Hippocampal formation (tissue), 2 donors: ENCODE results near the gene UST.
A peak's percentile ranks its signal among the peaks of the same experiment; 100 is the strongest.
"Not testable (repeated sequence)": the region's sequence is repeated elsewhere in the genome, so short reads cannot be mapped to it uniquely, and the experiment has no call there.

ENCODE experiments used
- DNase-seq, 2 donors: peaks; one replicate each; lab custom pipeline; 2025; lab: John Stamatoyannopoulos, UW

Gene UST

DNA sequence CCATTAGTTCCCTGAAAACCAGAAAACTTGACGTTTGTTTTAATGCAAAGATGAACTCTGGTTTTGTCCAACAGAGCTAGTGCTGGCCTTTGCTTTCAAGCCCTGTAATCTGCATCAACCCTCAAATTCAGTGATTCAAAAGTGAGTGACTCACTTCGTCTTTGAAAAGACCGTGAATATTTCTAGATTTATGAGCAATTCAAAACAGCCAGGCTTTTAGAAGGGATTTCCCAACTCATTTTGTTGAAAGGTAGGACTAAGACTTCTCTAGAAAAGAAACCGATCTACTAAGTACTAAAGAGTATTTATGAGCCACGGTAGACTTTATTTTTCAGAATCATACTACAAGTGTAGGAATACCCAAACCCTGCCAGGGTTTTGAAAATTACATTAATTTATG lies 121.5 kb downstream of the UST start:
- DNase-seq = no peak

DNA sequence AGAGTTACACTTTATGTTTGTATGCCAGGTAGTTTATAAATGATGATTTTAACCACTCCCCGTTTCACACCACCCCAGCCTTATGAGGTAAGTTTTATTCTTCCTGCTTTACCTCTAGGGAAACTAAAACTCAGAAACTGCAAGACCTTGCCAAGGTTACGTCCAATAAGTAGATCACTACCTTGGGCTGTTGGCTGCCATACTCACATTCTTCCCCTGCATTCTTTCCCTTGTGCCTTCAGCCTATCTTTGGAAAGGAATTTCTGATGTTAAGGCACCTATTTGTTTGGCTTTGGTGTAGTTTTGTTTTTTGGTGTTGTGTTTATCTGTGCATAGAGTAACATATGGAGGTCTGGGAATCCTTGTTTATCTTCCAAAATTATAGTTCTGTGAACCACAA lies 122.1 kb downstream of the UST start:
- DNase-seq = no peak

DNA sequence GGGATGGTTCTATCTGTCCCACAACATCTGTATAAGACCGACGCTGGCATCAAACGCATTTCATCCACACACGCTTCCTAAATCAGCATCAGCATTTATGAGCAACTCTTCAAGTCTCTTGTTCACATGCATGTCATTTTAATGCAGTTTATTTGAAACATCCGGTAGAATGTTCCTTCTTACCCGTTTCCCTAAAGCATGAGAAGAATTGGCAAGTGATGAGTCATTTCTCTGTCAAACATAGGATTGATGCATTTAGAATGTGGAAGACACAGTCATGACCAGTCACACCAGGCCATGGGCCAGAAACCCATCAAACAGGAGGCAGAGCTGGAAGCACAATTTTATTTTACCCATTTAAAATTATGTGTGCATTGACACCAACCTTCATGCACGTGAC lies 122.8 kb downstream of the UST start:
- no peak for DNase-seq

DNA sequence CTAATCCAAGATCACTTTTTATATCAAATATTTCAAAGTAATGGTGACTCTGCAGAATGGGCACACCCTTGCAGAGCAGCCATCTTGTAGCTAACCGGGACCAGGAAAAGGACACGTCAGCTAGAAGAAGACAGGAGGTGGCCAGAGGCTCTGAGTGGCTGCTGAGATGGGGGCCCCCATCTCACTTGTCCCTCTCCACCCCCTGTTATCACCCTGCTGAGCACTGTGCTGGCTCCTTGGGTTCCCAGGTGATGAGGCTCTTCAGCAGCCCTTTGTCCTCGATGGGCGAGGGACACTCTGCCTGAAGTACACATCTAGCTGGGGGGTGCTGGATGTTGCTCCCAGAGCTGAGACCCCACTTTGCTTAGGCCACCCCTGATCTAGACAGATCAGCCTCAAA lies 126.3 kb downstream of the UST start:
- no peak for DNase-seq

DNA sequence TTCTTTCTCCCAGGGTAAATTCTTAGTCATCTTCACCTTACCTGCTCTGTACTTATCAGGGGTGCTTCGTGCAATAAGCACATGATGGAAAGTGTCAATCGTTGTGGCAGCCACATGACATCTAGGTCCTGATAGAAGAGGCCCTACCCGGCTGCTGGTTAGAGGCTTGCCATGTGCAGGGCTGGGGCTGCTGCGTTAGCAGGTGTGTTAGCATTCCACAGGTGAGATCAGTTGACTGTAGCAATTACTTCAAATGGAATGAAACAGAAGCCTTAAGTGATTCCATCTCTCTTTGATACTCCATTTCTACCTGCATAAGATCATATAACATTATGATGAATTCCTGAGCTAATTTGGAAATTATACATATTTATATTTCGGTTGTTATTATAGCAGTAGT lies 127.0 kb downstream of the UST start:
- DNase-seq = no peak

DNA sequence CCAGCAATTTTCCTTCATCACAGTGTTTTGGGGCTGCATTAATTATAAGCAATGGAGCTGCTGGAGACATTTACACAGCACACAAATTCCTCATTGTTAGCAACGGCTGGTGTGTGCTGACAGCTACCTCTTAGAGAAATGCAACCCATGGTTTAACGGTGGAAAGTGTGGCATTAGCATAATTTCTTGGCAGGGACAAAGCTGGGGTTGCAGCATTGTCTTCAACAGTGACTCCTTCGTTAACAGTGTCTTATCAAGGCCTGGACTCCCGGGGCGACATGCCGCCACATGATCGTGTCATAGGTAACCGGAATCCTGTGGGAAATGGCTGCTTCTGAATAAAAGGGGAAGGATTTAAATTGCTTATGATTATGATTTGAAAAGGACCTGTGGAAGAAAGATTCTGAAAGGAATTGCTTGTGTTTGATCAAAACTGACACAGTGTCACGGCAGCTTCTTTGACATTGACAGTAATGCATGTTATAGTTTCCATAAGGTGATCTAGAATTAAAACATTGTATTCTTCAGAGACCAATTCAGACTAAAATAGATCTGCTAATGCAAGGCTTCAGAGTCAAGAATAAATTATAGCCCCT lies 128.0 kb downstream of the UST start:
- DNase-seq = no peak

DNA sequence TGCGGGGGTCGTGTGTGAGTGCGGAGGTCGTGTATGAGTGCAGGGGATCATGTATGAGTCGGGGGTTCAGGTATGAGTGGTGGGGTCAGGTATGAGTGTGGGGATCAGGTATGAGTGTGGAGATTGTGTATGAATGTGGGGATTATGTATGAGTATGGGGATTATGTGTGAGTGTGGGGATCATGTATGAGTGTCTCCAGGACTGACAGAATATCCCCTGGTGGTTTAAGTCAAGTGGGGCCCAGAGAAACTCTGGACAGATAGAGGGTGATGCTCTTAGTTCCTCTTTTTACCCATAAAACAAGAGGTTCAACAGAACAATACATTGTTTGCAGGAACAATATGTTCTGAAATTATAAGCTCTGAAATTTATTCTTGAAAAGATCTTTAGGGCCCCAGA lies 131.9 kb downstream of the UST start:
- DNase-seq = no peak

DNA sequence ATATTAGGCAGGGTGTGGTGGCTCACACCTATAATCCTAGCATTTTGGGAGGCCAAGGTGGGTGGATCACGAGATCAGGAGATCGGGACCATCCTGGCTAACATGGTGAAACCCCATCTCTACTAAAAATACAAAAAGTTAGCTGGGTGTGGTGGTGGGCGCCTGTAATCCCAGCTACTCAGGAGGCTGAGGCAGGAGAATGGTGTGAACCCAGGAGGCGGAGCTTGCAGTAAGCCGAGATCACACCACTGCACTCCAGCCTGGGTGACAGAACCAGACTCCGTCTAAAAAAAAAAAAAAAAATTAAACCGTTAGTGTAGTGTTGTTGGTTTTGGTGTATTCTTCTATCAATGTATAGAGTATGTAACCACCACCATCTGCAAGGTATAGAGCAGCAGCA lies 133.9 kb downstream of the UST start:
- DNase-seq = not testable (repeated sequence)

DNA sequence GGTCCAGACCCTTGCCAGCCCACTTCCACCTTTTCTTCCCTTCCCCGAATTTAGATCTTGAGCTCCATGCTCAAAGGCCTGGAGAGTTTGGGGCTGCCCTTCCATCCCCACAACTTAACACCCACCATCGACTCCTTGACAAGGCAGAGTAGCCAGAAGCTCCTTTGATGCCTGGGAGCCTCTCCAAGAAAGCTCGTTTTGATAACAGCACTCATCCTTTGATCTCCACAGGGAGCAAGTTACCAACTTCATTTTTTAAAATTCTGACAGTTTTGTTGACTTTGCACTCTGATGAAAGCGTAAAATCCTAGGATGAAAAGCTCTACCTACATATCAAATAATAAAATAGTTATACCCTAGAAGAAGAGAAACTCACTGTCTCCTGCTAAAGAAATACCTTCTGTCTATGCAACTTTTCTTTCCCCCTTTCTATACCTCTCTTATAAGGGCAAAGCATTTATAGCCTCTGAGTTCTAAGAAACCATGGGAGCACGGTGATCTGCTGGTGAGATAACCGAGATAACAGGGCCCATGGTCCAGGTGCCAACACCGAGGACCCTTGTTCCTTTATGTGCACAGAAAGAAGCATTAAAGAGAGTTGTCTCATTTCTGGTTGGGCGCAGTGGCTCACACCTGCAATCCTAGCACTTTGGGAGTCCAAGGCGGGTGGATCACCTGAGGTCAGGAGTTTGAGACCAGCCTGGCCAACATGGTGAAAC lies 134.9 kb downstream of the UST start:
- DNase-seq = no peak

DNA sequence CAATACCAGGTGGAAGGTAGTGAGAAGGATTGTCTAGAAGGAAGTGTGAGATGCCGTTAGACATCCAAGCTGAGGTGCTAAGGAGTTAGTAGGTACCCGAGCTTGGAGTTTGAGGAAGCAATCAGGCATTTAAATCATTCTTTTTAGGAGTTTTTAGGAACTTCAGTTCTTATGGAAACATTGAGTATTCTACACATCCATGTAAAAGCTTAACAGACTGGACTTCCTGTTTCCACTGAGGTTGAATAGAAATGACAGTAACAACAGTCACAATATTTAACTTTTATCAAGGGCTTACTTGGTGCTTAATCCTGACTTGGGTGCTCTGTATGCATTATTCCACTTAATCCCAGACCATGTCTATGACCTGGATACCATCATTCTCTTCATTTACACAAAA lies 136.4 kb downstream of the UST start:
- no peak for DNase-seq

DNA sequence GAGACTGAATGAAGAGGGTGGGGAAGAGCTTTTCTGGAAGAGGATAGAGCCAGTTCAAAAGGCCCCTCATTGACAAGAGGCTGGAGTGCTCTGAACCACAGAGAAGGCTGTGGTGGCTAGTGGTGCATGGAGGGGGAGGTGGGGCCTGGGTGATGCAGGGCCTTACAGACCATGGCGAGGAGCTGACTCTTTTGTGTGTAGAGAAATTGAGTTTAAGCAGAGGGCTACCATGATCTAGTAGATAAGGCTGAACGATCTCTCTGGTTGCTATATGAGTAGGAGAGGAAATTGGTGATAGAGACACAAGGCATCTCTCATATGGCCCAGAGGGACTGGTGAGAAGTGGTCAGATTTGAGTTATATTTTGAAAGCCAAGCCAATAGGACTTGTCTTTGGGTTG lies 137.6 kb downstream of the UST start:
- no peak for DNase-seq

DNA sequence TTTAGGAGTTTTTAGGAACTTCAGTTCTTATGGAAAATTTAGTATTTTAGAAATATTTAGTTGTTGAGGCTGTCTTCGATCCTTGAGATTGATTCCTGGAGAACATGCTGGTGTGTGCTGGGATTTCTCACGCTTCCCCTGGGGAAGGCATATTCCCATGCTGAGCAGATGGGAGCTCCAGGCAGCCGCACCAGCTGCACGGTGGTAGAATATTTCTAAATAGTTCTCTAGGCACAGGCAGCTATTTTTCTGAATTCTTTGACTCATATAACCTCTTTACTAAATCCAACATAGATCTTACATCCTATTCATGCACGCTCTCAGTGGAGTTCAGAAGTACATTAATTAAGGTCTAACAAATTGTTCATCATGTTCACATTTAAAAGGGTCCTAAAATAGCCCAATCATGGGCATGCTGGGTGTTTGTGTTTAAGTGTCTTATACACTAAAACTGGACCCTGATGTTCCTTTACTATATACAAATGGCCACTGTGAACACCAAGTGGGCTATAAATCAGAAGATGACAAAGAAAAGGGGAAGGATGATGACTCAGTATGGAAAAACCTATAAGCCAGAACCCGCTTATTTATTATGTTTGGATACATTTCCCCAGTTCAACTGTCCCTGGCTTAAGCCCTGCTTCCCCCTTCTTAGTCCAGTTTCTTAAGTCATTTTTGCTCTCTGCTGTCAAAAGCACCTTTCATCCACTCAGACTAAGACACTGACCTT lies 138.5 kb downstream of the UST start:
- peak in 1 of 2 donors; percentile 37 for DNase-seq

DNA sequence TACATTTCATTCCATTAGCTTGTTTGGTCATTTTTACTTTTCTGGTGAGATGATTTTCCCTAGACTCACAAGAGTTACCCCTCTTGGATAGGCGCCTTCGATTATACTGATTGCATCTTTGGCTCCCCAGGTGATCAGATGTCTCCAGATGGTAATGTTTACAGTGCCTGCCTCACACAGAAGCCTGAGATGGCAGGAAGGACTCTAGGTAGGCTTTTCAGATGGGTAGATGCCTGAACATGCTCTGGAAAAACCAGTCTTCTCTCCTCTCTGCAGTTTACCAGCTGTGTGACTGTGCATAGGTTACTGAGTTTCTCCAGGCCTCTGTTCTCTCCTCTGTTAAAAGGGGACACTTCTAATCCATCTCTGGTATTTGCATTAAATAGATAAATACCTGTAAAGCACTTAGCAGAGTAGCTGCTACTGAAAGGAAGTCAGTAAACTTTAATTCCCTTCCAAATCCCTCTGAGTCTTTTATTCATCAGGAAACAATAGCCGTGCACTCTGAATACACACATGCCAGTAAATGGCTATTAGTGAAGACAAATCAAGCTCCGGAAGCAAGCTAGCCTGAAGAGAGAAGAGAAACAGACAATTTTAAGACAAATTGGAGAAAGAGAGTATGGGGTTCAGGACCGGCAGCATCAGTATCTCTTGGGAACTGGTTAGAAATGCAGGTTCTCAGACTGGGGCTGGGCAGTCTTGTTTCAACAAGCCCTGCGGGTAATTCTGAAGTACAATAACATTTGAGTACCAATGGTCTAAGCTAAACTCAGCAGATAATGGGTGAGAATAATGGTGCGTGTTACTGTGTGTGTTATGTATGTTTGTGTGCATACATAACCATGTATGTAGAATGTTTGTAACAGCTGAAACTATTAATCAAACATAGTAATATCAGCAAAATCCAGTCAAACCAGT lies 139.4 kb downstream of the UST start:
- DNase-seq = no peak

DNA sequence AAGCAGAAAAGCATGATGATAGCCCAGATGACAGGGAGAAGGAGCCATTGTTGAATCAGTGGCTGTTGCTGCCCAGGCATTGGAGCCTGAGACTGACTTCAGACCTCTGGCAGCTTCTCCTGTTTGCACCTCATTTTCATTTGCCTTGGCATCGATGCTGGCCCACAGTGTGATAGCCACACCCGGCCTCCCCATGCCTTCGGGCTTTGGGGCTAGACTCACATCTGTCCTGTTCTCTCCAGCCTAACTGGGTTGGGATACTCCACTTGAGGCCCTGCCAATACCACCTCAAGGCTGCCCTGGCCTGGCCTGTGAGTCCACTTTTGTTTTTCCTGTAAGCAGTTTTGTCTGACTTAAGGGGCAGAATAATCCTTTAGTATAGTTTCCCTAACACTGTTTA lies 140.4 kb downstream of the UST start:
- no peak for DNase-seq

DNA sequence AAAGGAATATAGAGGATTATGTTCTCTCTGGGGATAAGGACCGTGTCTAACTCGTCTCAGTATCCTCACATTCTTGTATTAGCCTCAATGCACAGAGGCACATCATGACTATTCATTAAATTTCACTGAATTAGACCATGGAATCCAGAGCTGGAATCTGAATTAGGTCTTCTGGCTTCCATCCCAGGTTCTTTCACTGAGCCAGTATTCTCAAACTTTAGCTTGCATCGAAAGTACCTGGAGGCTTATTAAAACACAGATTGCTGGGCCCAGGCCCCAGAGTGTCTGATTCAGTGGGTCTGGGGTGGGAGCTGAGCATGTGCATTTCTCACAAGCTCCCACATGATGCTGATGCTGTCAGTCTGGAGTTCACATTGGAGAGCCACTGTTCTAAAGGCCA lies 142.0 kb downstream of the UST start:
- DNase-seq = peak in 1 of 2 donors; percentile 44

DNA sequence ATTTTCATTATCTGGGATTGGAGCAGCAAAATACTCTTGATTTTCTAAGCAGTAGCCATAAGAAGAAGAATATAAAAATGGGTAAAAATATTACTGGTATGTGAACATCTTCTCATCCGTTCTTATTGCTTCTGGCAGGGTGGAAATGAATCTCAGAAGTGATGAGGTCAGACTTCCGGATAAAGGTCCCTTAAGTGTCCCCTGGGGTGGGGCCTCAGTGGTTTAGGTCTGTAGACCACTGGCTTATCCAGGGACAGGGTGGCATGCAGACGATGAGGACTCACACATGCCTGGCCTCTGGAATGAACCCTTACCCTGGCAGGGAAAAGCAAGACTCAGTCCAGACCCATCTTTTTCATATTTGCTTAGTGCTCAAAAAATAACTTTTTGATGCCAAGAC lies 143.3 kb downstream of the UST start:
- DNase-seq = no peak

DNA sequence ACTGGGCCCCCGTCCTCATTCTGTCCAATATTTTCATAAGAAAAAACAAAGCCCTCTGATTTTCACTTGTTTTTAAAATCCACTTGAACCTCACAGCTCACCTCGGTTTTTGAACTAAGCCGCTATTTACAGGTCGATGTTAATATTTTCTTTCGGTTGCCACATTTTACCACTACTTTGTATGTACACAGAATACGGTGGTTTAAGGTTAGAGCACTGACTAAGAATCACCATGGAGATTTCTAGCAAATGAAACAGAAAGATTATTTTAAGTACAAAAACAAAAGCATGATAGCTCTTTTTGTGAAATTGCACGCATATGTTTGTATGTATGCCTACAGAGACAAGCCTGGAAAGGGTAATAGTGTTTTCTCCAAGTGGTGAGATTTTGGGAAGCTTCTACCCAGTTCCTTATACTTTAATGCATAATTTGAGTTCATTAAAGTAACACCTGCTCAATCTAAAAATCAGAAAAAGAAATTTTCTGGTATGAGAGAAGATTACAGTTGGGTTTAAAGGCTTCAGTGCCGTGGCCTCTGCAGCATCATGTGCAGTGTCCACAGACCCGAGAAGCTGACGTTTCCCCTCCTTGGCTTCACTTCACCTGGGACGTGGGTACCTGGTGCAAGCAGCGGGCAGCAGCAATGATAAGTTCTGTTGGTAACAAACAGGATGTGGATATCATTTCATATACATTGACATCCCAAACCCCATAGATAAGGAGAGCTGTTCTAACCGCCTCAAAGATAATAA lies 144.0 kb downstream of the UST start:
- DNase-seq = no peak

DNA sequence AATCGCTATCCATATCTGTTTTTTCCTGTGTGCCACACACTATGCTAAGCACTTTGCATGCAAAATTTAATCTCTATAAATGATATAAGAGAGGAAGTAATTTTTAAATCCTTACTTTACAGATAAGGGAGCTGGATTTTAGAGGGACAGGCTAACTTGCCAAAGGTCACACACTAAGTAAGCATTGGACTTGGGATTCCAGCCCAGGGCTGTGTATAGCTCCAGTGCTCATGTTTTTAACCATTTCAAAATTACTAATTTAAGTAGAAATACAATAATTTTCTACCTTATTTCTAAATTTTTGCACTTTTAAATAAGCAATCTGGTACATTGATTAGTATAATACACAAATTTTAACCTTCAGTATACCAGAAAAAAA lies 144.6 kb downstream of the UST start:
- DNase-seq = no peak

DNA sequence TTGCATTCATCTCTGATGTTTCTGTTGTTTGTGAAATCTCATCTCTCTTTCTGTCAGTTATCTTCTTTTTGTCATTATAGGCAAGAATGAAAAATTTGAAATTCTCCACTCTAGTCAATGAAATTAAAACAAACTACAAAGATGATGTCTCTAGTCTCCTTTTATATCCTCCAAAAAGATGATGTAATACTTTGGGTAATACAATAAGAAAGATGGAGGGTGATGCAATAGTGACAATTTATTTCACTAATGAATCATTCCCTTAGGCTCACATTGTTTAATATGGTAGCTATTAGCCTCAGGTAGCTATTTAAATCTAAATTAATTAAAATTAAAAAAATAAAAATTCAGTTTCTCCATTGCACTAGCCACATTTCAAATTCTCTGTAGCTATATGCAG lies 145.4 kb downstream of the UST start:
- DNase-seq = no peak

DNA sequence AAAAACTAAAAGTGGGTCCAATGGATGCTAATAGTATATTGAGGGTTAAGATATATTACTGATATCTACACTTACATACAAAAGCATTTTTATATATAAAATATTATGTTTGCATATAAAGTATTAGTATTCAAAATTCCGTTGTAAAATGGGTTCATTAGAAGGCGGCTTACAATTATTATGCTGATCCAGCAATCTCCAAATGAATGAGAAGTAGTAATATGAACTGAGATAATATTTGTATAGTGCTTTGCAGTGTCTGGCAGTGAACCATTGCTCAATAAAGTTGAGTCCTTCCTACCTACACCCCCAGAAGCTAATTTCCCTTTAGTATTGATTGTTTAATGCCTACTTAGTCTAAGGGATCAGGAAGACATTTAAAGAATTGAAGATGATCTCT lies 146.2 kb downstream of the UST start:
- DNase-seq = no peak

DNA sequence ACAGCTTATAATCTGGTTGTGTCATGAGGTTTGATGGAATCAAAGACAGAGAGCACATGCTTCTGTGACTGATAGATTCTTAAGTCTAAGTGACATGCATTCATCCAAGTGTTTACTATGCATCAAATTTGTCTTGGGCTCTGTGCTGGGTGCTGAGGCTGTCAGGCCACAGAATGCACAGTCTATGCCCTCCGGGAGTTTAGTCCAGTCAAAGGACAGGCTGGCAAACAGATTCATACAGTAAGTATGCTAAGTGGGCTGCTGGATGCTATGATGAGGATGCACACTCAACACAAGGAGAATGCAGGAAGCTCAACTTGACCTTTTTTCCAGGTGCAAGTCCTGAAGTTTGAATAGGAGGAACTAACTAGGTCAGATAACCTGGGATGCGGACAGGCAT lies 146.7 kb downstream of the UST start:
- DNase-seq = no peak
